GM23338 (cell line): Measurements from ENCODE around the gene ENTHD1. TPM values are rescaled to one million over a fixed set of nuclear protein-coding genes. Genes with fewer than 3 reads are reported as not detected.

Experiments
- ATAC-seq: fragments of 200-7000 bp; cut with Tn5 transposase; 3 replicates; pipeline ENCODE4 v1.9.1; 2020
- DNase-seq: peaks from one replicate; pipeline ENCODE4 v3.0.0-alpha.2; 2015; ENCODE audit warnings: low spot score
- H2AFZ ChIP-seq: fragments of 200-600 bp; sonication (generic); 2 replicates; pipeline ENCODE4 v1.8.0; 2016; ENCODE audit warnings: antibody characterized with exemption, mild to moderate bottlenecking, moderate library complexity
- H3F3A ChIP-seq: fragments of 200-600 bp; sonication (generic); replicated peaks from 2 replicates; pipeline ENCODE4 v1.8.0; 2017; ENCODE audit warnings: antibody characterized with exemption, mixed run types, low read depth
- H3K27ac ChIP-seq: fragments of 200-600 bp; sonication (generic); 2 replicates; pipeline ENCODE4 v1.6.1; 2016; ENCODE audit warnings: low read depth
- H3K27me3 ChIP-seq: fragments of 200-600 bp; sonication (generic); 2 replicates; pipeline ENCODE4 v1.8.0; 2016; ENCODE audit warnings: mild to moderate bottlenecking, mixed run types, moderate library complexity; ENCODE audit not compliant: insufficient read depth
- H3K36me3 ChIP-seq: fragments of 200-600 bp; sonication (generic); 2 replicates; pipeline ENCODE4 v1.8.0; 2016; ENCODE audit warnings: mild to moderate bottlenecking; ENCODE audit not compliant: insufficient read depth
- H3K4me1 ChIP-seq: fragments of 200-600 bp; sonication (generic); 2 replicates; pipeline ENCODE4 v1.8.0; 2016; ENCODE audit warnings: mild to moderate bottlenecking, moderate library complexity; ENCODE audit not compliant: insufficient read depth
- H3K4me2 ChIP-seq: fragments of 200-600 bp; sonication (generic); 2 replicates; pipeline ENCODE4 v1.7.1; 2017; ENCODE audit warnings: mixed run types
- H3K4me3 ChIP-seq: fragments of 200-600 bp; sonication (generic); 2 replicates; pipeline ENCODE4 v1.6.1; 2016; ENCODE audit warnings: mixed run types
- H3K79me2 ChIP-seq: fragments of 200-600 bp; sonication (generic); replicated peaks from 2 replicates; pipeline ENCODE4 v1.8.0; 2017; ENCODE audit warnings: mild to moderate bottlenecking; ENCODE audit not compliant: insufficient read depth
- H3K9me2 ChIP-seq: fragments of 200-600 bp; sonication (generic); 2 replicates; pipeline ENCODE4 v1.8.0; 2017; ENCODE audit not compliant: insufficient read depth
- H4K20me1 ChIP-seq: fragments of 200-600 bp; sonication (generic); replicated peaks from 2 replicates; pipeline ENCODE4 v1.8.0; 2017; ENCODE audit warnings: mild to moderate bottlenecking; ENCODE audit not compliant: insufficient read depth
- H3K27ac Mint-ChIP-seq: 2 replicates; pipeline ENCODE4 v1.8.0; 2020; ENCODE audit warnings: inconsistent platforms, mild to moderate bottlenecking, moderate library complexity, mixed read lengths
- H3K27me3 Mint-ChIP-seq: 3 replicates; pipeline ENCODE4 v1.8.0; 2022; ENCODE audit warnings: low read depth, mild to moderate bottlenecking, moderate library complexity, mixed read lengths, inconsistent platforms; ENCODE audit not compliant: insufficient read depth, poor library complexity
- H3K36me3 Mint-ChIP-seq: 3 replicates; pipeline ENCODE4 v1.8.0; 2021; ENCODE audit warnings: low read depth, mild to moderate bottlenecking, inconsistent platforms, moderate library complexity, mixed read lengths
- H3K4me1 Mint-ChIP-seq: 3 replicates; pipeline ENCODE4 v1.8.0; 2020; ENCODE audit warnings: mild to moderate bottlenecking, inconsistent platforms, mixed read lengths
- H3K4me3 Mint-ChIP-seq: 3 replicates; pipeline ENCODE4 v1.8.0; 2021; ENCODE audit warnings: moderate library complexity, mild to moderate bottlenecking, inconsistent platforms, mixed read lengths
- H3K9me3 Mint-ChIP-seq: 3 replicates; pipeline ENCODE4 v1.8.0; 2020; ENCODE audit warnings: moderate library complexity, mild to moderate bottlenecking, inconsistent platforms, mixed read lengths
- CREB1 ChIP-seq: fragments of 250-450 bp; sonication (Bioruptor Pico); IDR thresholded peaks from 2 replicates; pipeline ENCODE4 v1.5.0; 2020; ENCODE audit warnings: low read depth, mild to moderate bottlenecking, moderate library complexity
- EZH2 ChIP-seq: fragments of 200-600 bp; sonication (generic); IDR thresholded peaks from one replicate; pipeline ENCODE4 v1.8.0; 2017; ENCODE audit warnings: antibody characterized with exemption, mild to moderate bottlenecking, low read depth; ENCODE audit not compliant: unreplicated experiment
- EZH2phosphoT487 ChIP-seq: fragments of 200-600 bp; sonication (generic); IDR thresholded peaks from one replicate; pipeline ENCODE4 v1.8.1; 2018; ENCODE audit warnings: antibody characterized with exemption; ENCODE audit not compliant: unreplicated experiment
- NANOG ChIP-seq: IDR thresholded peaks from 2 replicates; pipeline ENCODE4 v1.6.1; 2016; ENCODE audit warnings: antibody characterized with exemption, borderline replicate concordance
- POLR2AphosphoS5 ChIP-seq: IDR thresholded peaks from 2 replicates; pipeline ENCODE4 v1.6.1; 2016; ENCODE audit warnings: antibody characterized with exemption, low read depth
- STAT1 ChIP-seq: IDR thresholded peaks from one replicate; pipeline ENCODE4 v1.6.1; 2016; ENCODE audit warnings: antibody characterized with exemption; ENCODE audit not compliant: unreplicated experiment
- ZNF114 ChIP-seq: fragments of 250-450 bp; sonication (Bioruptor Pico); IDR thresholded peaks from 2 replicates; pipeline ENCODE4 v1.5.0; 2020; ENCODE audit warnings: mild to moderate bottlenecking, moderate library complexity
- ZNF462 ChIP-seq: fragments of 250-450 bp; sonication (Bioruptor Pico); IDR thresholded peaks from 2 replicates; pipeline ENCODE4 v1.5.0; 2020; ENCODE audit warnings: mild to moderate bottlenecking, moderate library complexity
- polyA plus RNA-seq: library from polyadenylated mRNA; unstranded; fragments of >200 nt; fragmentation: Nextera tagmentation; extraction: Ambion mirVana; gene quantifications from 2 replicates; pipeline ENCODE4 v1.2.1, GENCODE V29; 2016
- total RNA-seq: library from RNA; depleted of rRNA; stranded (reverse); fragments of >200 nt; shearing (Covaris generic); gene quantifications from 2 replicates; pipeline ENCODE4 v1.2.3, GENCODE V29; 2014
- TF ChIP-seq, protein P1 (sequence below): IDR thresholded peaks from one replicate; pipeline ENCODE4 v1.6.1; 2018; ENCODE audit warnings: antibody characterized with exemption; ENCODE audit not compliant: unreplicated experiment
- TF ChIP-seq, protein P2 (sequence below): IDR thresholded peaks from 2 replicates; pipeline ENCODE4 v1.6.1; 2016; ENCODE audit warnings: antibody characterized with exemption

The ENTHD1 gene
- total and polyA plus RNA-seq, 2 experiments from 2014 or later, result not detected

GRCh38 chr22:39901565-39902146, 8.1 kb upstream of the ENTHD1 start:
- no peaks in the 10 kb centered on the region for H3K79me2 ChIP-seq
- H4K20me1 ChIP-seq, result no peaks in the 10 kb centered on the region; the same call in 1 of the 2 replicates
- ATAC-seq (no peak), DNase-seq (no peak)
- peaks cover 12% of the 10 kb centered on the region; the same call in 2 of the 3 replicates for H3K4me1 Mint-ChIP-seq
- no peaks in the 10 kb centered on the region for H3K36me3 ChIP-seq
- no peak overlapping the region for H3K4me2 ChIP-seq
- H3K9me2 ChIP-seq, result 0 out of 2 replicates have a peak, but pooled peaks cover 8% of the 10 kb centered on the region
- H3K4me3 Mint-ChIP-seq, result no peak overlapping the region
- H3K9me3 Mint-ChIP-seq, result no peaks in the 10 kb centered on the region
- H3F3A ChIP-seq, result no peaks in the 10 kb centered on the region
- H3K27me3 Mint-ChIP-seq, result no peaks in the 10 kb centered on the region
- H2AFZ ChIP-seq, result peak overlapping the region; percentile 49; the same call in 1 of the 2 replicates
- H3K27ac Mint-ChIP-seq, result no peak overlapping the region
- H3K36me3 Mint-ChIP-seq, result no peaks in the 10 kb centered on the region
- peaks cover 3% of the 10 kb centered on the region; the same call in 1 of the 2 replicates for H3K4me1 ChIP-seq
- H3K4me3 ChIP-seq, result no peak overlapping the region
- TF ChIP-seq EZH2phosphoT487 (no peak), STAT1 (no peak), ZNF114 (no peak), ZNF462 (CRISPR knock-in tag) (no peak), NANOG (no peak), CREB1 (CRISPR knock-in tag) (no peak), POLR2AphosphoS5 (no peak), EZH2 (no peak)
- TF ChIP-seq, protein P1, sequence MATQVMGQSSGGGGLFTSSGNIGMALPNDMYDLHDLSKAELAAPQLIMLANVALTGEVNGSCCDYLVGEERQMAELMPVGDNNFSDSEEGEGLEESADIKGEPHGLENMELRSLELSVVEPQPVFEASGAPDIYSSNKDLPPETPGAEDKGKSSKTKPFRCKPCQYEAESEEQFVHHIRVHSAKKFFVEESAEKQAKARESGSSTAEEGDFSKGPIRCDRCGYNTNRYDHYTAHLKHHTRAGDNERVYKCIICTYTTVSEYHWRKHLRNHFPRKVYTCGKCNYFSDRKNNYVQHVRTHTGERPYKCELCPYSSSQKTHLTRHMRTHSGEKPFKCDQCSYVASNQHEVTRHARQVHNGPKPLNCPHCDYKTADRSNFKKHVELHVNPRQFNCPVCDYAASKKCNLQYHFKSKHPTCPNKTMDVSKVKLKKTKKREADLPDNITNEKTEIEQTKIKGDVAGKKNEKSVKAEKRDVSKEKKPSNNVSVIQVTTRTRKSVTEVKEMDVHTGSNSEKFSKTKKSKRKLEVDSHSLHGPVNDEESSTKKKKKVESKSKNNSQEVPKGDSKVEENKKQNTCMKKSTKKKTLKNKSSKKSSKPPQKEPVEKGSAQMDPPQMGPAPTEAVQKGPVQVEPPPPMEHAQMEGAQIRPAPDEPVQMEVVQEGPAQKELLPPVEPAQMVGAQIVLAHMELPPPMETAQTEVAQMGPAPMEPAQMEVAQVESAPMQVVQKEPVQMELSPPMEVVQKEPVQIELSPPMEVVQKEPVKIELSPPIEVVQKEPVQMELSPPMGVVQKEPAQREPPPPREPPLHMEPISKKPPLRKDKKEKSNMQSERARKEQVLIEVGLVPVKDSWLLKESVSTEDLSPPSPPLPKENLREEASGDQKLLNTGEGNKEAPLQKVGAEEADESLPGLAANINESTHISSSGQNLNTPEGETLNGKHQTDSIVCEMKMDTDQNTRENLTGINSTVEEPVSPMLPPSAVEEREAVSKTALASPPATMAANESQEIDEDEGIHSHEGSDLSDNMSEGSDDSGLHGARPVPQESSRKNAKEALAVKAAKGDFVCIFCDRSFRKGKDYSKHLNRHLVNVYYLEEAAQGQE, result no peak
- TF ChIP-seq, protein P2, sequence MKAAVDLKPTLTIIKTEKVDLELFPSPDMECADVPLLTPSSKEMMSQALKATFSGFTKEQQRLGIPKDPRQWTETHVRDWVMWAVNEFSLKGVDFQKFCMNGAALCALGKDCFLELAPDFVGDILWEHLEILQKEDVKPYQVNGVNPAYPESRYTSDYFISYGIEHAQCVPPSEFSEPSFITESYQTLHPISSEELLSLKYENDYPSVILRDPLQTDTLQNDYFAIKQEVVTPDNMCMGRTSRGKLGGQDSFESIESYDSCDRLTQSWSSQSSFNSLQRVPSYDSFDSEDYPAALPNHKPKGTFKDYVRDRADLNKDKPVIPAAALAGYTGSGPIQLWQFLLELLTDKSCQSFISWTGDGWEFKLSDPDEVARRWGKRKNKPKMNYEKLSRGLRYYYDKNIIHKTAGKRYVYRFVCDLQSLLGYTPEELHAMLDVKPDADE, result no peak
- no peak overlapping the region for H3K27ac ChIP-seq
- no peaks in the 10 kb centered on the region for H3K27me3 ChIP-seq
